Measurements from ENCODE around the gene MED23. TPM values are rescaled to one million over a fixed set of nuclear protein-coding genes. Genes with fewer than 3 reads are reported as not detected.

Gene MED23
- total RNA-seq, 6 donors from 2014 or later: 18.1 to 46.2 (median 23.9) TPM

- no peaks in the 10 kb centered on the region for H3K9me3 ChIP-seq
- no peak for TF ChIP-seq POLR2AphosphoS5 (IDR thresholded peaks at IDR 0.05)
- TF ChIP-seq CTCF (IDR thresholded peaks at IDR 0.05): no peak
- TF ChIP-seq POLR2A (IDR thresholded peaks at IDR 0.05): no peak
- TF ChIP-seq EP300 (IDR thresholded peaks at IDR 0.05): no peak
- H3K4me3 ChIP-seq: no peak overlapping the region
- 50 to 75% methylated on average over 1 of the region's 1 CpG for WGBS, 2 donors
- ATAC-seq (ENCODE audit: low FRiP score in 2 of 2): no peak
- H3K36me3 ChIP-seq: no peaks in the 10 kb centered on the region
- H3K4me1 ChIP-seq: no peaks in the 10 kb centered on the region
- no peaks in the 10 kb centered on the region for H3K27me3 ChIP-seq
- H3K27ac ChIP-seq: no peak overlapping the region
- DNase-seq: no peak
These were observed 32.2 kb upstream of the MED23 start for GRCh38 chr6:131660195-131660594.

- Histone ChIP-seq H3K4me3 (no peak overlapping the region), H3K36me3 (no peaks in the 10 kb centered on the region), H3K4me1 (no peaks in the 10 kb centered on the region), H3K27me3 (no peaks in the 10 kb centered on the region), H3K27ac (no peak overlapping the region), H3K9me3 (no peaks in the 10 kb centered on the region)
- TF ChIP-seq CTCF (IDR thresholded peaks at IDR 0.05) (no peak), EP300 (IDR thresholded peaks at IDR 0.05) (no peak), POLR2AphosphoS5 (IDR thresholded peaks at IDR 0.05) (no peak), POLR2A (IDR thresholded peaks at IDR 0.05) (no peak)
- DNase-seq (no peak), ATAC-seq (ENCODE audit: low FRiP score in 2 of 2) (no peak)
- 92 to 94% methylated on average over 3 of the region's 3 CpGs for WGBS, 2 donors
These were observed 30.2 kb upstream of the MED23 start for GRCh38 chr6:131658287-131658686.

GRCh38 chr6:131657630-131658111, 29.6 kb upstream of the MED23 start:
- TF ChIP-seq POLR2A (IDR thresholded peaks at IDR 0.05) (no peak), CTCF (IDR thresholded peaks at IDR 0.05) (no peak), EP300 (IDR thresholded peaks at IDR 0.05) (no peak), POLR2AphosphoS5 (IDR thresholded peaks at IDR 0.05) (no peak)
- WGBS, 2 donors: 75 to 95% methylated on average over 5 to 6 of the region's 6 CpGs
- H3K36me3 ChIP-seq: no peaks in the 10 kb centered on the region
- no peaks in the 10 kb centered on the region for H3K9me3 ChIP-seq
- DNase-seq (no peak), ATAC-seq (ENCODE audit: low FRiP score in 2 of 2) (no peak)
- H3K27ac ChIP-seq: no peak overlapping the region
- no peak overlapping the region for H3K4me3 ChIP-seq
- H3K27me3 ChIP-seq: no peaks in the 10 kb centered on the region
- no peaks in the 10 kb centered on the region for H3K4me1 ChIP-seq

GRCh38 chr6:131657222-131657621, 29.2 kb upstream of the MED23 start:
- TF ChIP-seq POLR2AphosphoS5 (IDR thresholded peaks at IDR 0.05): no peak
- no peak for TF ChIP-seq POLR2A (IDR thresholded peaks at IDR 0.05)
- TF ChIP-seq CTCF (IDR thresholded peaks at IDR 0.05): no peak
- no peak for TF ChIP-seq EP300 (IDR thresholded peaks at IDR 0.05)
- no peaks in the 10 kb centered on the region for H3K36me3 ChIP-seq
- ATAC-seq (ENCODE audit: low FRiP score in 2 of 2) (no peak), DNase-seq (no peak)
- no peak overlapping the region for H3K4me3 ChIP-seq
- H3K9me3 ChIP-seq: no peaks in the 10 kb centered on the region
- H3K4me1 ChIP-seq: peaks cover 0 to 4% (median under 1%) of the 10 kb centered on the region in 4 donors
- no peaks in the 10 kb centered on the region for H3K27me3 ChIP-seq
- no peak overlapping the region for H3K27ac ChIP-seq
- WGBS, 2 donors: 91 to 94% methylated on average over 2 of the region's 2 CpGs

- no peaks in the 10 kb centered on the region for H3K9me3 ChIP-seq
- H3K4me1 ChIP-seq: peaks cover 0 to 6% (median 1%) of the 10 kb centered on the region in 4 donors
- WGBS, 2 donors: 92 to 93% methylated on average over 3 of the region's 3 CpGs
- DNase-seq: no peak
- no peaks in the 10 kb centered on the region for H3K36me3 ChIP-seq
- TF ChIP-seq POLR2A (IDR thresholded peaks at IDR 0.05): no peak
- no peak for TF ChIP-seq POLR2AphosphoS5 (IDR thresholded peaks at IDR 0.05)
- no peak for TF ChIP-seq EP300 (IDR thresholded peaks at IDR 0.05)
- TF ChIP-seq CTCF (IDR thresholded peaks at IDR 0.05): no peak
- no peak overlapping the region for H3K27ac ChIP-seq
- no peak for ATAC-seq (ENCODE audit: low FRiP score in 2 of 2)
- no peak overlapping the region for H3K4me3 ChIP-seq
- no peaks in the 10 kb centered on the region for H3K27me3 ChIP-seq
These were observed 28.6 kb upstream of the MED23 start for GRCh38 chr6:131656667-131657066.
